GM13976 (cell line): ENCODE results near the gene MR1.

ENCODE experiments used
- DNase-seq: peaks from one replicate; pipeline ENCODE4 v3.0.0; 2012; ENCODE audit warnings: low spot score
- in situ Hi-C: fragments of 300-500 bp; cut with MboI; formaldehyde crosslinking; loops from one replicate; pipeline ENCODE4 v1.12.0; 2022; ENCODE audit warnings: low sequenced_read_pairs, mixed read lengths, inconsistent platforms; ENCODE audit not compliant: unreplicated experiment
- TF ChIP-seq, protein P1 (sequence below): IDR thresholded peaks from 2 replicates; pipeline ENCODE4 v1.5.1; 2012; ENCODE audit warnings: borderline replicate concordance, mild to moderate bottlenecking; ENCODE audit not compliant: insufficient read depth; ENCODE audit errors: extremely low read depth, missing control alignments, control extremely low read depth

MR1 gene

DNA sequence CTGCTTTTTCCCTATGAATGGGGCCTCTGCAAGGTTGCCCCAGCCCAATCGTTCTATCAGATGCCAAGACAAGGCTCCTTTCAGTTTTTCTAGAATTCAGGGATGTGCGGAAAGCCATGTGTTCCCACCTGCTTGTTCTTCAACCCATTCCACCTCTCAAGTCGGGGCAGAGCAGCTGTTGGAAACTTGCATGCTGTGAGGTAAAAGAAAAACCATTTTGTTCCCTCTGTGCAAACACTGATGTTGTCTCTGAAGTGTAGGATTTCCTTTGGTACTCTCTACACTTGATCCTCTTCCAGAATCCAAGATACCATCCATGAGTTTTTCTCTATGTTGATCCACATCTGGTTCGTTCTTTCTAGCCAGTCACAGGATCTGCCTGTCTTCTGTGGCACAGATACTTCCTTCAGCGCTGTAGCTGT lies 62.0 kb downstream of the MR1 start:
- in situ Hi-C loops = no loop called here
- TF ChIP-seq, protein P1, sequence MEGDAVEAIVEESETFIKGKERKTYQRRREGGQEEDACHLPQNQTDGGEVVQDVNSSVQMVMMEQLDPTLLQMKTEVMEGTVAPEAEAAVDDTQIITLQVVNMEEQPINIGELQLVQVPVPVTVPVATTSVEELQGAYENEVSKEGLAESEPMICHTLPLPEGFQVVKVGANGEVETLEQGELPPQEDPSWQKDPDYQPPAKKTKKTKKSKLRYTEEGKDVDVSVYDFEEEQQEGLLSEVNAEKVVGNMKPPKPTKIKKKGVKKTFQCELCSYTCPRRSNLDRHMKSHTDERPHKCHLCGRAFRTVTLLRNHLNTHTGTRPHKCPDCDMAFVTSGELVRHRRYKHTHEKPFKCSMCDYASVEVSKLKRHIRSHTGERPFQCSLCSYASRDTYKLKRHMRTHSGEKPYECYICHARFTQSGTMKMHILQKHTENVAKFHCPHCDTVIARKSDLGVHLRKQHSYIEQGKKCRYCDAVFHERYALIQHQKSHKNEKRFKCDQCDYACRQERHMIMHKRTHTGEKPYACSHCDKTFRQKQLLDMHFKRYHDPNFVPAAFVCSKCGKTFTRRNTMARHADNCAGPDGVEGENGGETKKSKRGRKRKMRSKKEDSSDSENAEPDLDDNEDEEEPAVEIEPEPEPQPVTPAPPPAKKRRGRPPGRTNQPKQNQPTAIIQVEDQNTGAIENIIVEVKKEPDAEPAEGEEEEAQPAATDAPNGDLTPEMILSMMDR = no peak
- no peak for DNase-seq

DNA sequence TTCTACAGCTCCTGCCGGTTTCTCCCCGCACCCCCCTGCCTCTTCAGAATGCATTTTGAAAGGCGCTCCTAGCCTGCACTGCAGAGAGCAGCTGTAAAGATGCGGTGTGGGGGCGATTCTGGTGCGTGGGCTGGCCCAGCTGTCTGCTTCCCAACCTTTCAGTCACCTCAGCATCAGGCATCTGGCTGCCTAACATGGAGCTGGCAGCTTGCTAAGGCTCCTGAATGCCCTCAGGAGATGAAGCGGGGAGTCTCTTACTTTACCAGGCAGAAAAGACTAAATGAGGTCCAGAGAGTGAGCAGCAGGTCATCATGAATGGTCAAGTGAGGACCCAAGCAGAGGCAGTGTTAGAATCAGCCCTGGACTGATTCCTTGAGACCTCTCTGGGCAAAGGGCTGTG lies 63.5 kb downstream of the MR1 start:
- TF ChIP-seq, protein P1 = no peak
- in situ Hi-C loops = no loop called here
- no peak for DNase-seq

GRCh38 chr1:181099152-181100014 lies 65.6 kb downstream of the MR1 start:
- TF ChIP-seq, protein P1 = no peak
- DNase-seq = peak; percentile 61
- in situ Hi-C loops = no loop called here

DNA sequence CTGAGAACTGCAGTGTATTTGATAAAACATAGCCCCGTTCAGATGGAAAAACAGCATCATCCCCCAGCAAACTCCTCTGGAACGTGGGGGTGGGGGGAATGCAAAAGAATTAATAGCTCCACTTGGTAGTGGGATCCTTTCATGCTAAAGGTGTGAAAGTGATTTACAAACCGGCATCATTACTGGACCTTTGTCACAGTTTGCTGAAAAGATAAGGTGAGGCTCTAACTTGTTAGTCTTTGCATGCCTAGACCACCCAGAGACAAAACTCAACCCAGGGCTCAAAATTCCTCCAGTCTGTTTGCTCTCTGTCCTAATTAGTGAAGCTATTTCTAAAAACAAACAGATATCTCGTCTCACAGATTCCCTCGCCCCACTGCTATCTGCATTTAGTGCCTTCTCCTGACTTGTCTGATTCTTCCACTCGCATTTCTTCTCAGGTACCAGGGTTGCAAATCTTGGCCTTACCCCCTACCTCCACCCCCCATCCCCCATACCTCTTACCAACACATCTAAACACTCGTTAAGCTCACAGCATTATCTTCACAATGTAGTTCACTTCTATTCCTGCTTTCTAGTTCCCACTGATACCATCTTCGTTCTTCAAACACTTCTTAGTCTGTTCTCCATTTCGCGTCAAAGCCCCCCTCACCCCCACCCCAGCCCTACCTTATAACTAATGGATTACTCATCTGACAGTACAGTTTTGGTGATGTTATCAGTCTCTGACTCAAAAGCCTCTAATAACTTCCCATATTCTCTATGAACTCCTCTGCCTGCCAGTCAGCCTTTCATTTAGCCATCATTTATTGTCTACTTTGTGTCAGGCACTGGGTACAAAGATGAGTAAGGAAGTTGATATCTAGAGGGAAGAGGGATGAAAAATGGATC lies 66.5 kb downstream of the MR1 start:
- TF ChIP-seq, protein P1 = no peak
- no peak for DNase-seq

GRCh38 chr1:181100934-181101333 lies 67.2 kb downstream of the MR1 start:
- DNase-seq = no peak
- in situ Hi-C loops = no loop called here
- TF ChIP-seq, protein P1 = no peak

More for the DNA sequence above, 66.5 kb downstream of the MR1 start:
- in situ Hi-C loops = no loop called here

GRCh38 chr1:181101581-181102226 lies 67.9 kb downstream of the MR1 start:
- in situ Hi-C loops = no loop called here
- no peak for DNase-seq
- TF ChIP-seq, protein P1 = no peak
